Measurements from ENCODE around the gene RBM12. TPM values are rescaled to one million over a fixed set of nuclear protein-coding genes. Genes with fewer than 3 reads are reported as not detected.

RBM12 gene
- total and polyA plus RNA-seq, 2 donors (not counting 1 experiment from before 2014, with no cell fraction given), result 52.7 to 144 TPM

DNA sequence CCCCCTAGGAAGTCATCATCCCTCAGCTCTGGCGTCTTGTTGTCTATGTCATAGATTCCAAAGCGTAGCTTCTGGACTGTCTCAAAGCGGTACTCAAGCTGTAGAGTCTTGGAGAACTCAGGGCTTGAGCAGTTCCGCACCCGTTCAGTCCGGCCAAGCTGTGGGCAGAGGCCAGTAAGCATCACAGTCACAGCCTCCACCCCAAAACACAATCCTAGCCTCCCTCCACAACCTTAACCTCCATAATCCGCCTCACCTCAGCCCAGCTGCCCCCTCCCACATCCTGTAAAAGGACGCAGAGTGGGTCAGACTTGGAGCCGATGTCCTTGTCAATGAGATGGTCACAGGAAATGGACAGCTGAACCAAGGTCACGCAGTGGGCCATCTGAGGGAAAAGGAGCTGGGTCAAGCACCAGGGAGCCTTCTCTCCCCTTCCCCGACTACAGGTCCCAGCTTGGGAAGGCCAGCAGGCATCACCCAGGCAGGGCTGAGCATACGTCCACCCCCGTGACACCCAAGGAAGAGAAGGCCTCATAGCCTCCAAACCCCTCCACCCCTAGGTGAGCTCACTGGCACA is 32.1 kb downstream of the RBM12 start:
- peaks cover 60% of the 10 kb centered on the region for H4K20me1 ChIP-seq (ENCODE audit: control insufficient read depth, insufficient read depth, low read length, poor library complexity, severe bottlenecking)
- H3K27me3 Mint-ChIP-seq, result no peaks in the 10 kb centered on the region
- POLR2A ChIA-PET, result no interaction called here

DNA sequence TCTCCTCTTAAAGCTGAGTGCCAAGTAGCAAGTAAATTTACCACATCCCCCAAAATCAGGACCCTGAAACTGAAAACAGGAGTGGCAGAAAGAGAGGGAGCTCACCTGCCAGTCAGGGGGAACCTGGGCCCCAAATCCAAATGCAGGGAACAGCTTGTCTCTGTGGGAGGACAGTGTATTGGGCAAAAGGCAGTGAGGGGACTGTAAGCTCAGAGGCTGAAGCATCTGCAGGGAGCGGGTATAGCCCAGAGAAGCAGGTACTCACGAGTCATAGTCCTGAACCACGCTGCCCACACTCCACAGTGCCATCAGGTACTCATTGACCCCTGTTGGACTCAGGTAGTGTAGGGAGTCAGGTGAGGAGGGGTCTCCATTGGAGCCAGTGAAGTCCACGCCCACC is 34.1 kb downstream of the RBM12 start:
- H3K4me3 Mint-ChIP-seq, result no peak overlapping the region
- intact Hi-C loops (cut with micrococcal nuclease), result no loop called here

More for the DNA sequence above, 32.1 kb downstream of the RBM12 start:
- no peak overlapping the region for H2AFZ ChIP-seq (ENCODE audit: insufficient read depth, low read depth, low read length, poor library complexity, severe bottlenecking)
- no peaks in the 10 kb centered on the region for H3K9me3 ChIP-seq (ENCODE audit: control extremely low read depth in 1 of 3, control insufficient read depth in 2 of 3, insufficient read depth in 1 of 3, low read length in 2 of 3)
- Mint-ChIP-seq H3K4me3 (no peak overlapping the region), H3K27ac (no peak overlapping the region), H3K4me1 (peaks cover 21% of the 10 kb centered on the region), H3K9me3 (ENCODE audit: insufficient read depth) (no peaks in the 10 kb centered on the region)
- WGBS (ENCODE audit: insufficient coverage), result 95% methylated on average over 11 of the region's 13 CpGs
- no peak overlapping the region for H3K27ac ChIP-seq (ENCODE audit: low read length in 2 of 2)
- no peaks in the 10 kb centered on the region for H3K27me3 ChIP-seq (replicated peaks in 1 of 4; ENCODE audit: control extremely low read depth in 1 of 4, control insufficient read depth in 3 of 4, insufficient read depth in 4 of 4, low read length in 3 of 4)
- CTCF ChIA-PET, result interaction anchor here (3.7 kb wide), 1 partner anchor 13 kb away, joined by 19 read pairs; no protein-coding TSS in a partner anchor
- intact Hi-C loops (cut with micrococcal nuclease), result no loop called here
- H3K4me2 ChIP-seq (replicated peaks; ENCODE audit: low read depth, low read length, poor library complexity, severe bottlenecking), result no peak overlapping the region
- H3K9ac ChIP-seq (ENCODE audit: low read length), result no peak overlapping the region
- H3K79me2 ChIP-seq (ENCODE audit: control insufficient read depth, insufficient read depth, low read length), result peaks cover 65% of the 10 kb centered on the region
- H3K4me3 ChIP-seq (ENCODE audit: control extremely low read depth in 1 of 5, extremely low read depth in 1 of 5, insufficient read depth in 1 of 5, low read depth in 2 of 5, low read length in 4 of 5), result no peak overlapping the region
- TF ChIP-seq, protein P1, sequence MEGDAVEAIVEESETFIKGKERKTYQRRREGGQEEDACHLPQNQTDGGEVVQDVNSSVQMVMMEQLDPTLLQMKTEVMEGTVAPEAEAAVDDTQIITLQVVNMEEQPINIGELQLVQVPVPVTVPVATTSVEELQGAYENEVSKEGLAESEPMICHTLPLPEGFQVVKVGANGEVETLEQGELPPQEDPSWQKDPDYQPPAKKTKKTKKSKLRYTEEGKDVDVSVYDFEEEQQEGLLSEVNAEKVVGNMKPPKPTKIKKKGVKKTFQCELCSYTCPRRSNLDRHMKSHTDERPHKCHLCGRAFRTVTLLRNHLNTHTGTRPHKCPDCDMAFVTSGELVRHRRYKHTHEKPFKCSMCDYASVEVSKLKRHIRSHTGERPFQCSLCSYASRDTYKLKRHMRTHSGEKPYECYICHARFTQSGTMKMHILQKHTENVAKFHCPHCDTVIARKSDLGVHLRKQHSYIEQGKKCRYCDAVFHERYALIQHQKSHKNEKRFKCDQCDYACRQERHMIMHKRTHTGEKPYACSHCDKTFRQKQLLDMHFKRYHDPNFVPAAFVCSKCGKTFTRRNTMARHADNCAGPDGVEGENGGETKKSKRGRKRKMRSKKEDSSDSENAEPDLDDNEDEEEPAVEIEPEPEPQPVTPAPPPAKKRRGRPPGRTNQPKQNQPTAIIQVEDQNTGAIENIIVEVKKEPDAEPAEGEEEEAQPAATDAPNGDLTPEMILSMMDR (IDR thresholded peaks at IDR 0.05), result no peak
- no peak for TF ChIP-seq EZH2 (IDR thresholded peaks at IDR 0.05; ENCODE audit: borderline replicate concordance, insufficient read depth, low read depth, low read length, poor library complexity, severe bottlenecking)
- no peaks in the 10 kb centered on the region for H3K4me1 ChIP-seq (ENCODE audit: control insufficient read depth in 2 of 2, insufficient read depth in 2 of 2, low read length in 2 of 2)
- ATAC-seq (ENCODE audit: low read depth) (no peak), DNase-seq (no peak)
- peaks cover 4 to 46% of the 10 kb centered on the region in 2 experiments for H3K36me3 ChIP-seq (replicated peaks in 1 of 2; ENCODE audit: control extremely low read depth in 1 of 2, control insufficient read depth in 1 of 2, extremely low read depth in 1 of 2, insufficient read depth in 2 of 2, low read length in 1 of 2)

More for the DNA sequence above, 34.1 kb downstream of the RBM12 start:
- Histone ChIP-seq H3K36me3 (replicated peaks in 1 of 2; ENCODE audit: control extremely low read depth in 1 of 2, control insufficient read depth in 1 of 2, extremely low read depth in 1 of 2, insufficient read depth in 2 of 2, low read length in 1 of 2) (peaks cover 10 to 63% of the 10 kb centered on the region in 2 experiments), H3K27ac (ENCODE audit: low read length in 2 of 2) (no peak overlapping the region), H3K9me3 (ENCODE audit: control extremely low read depth in 1 of 3, control insufficient read depth in 2 of 3, insufficient read depth in 1 of 3, low read length in 2 of 3) (no peaks in the 10 kb centered on the region), H3K4me2 (replicated peaks; ENCODE audit: low read depth, low read length, poor library complexity, severe bottlenecking) (no peak overlapping the region), H3K9ac (ENCODE audit: low read length) (no peak overlapping the region), H3K79me2 (ENCODE audit: control insufficient read depth, insufficient read depth, low read length) (peaks cover 46% of the 10 kb centered on the region), H3K27me3 (replicated peaks in 1 of 4; ENCODE audit: control extremely low read depth in 1 of 4, control insufficient read depth in 3 of 4, insufficient read depth in 4 of 4, low read length in 3 of 4) (no peaks in the 10 kb centered on the region), H3K4me3 (ENCODE audit: control extremely low read depth in 1 of 5, extremely low read depth in 1 of 5, insufficient read depth in 1 of 5, low read depth in 2 of 5, low read length in 4 of 5) (no peak overlapping the region), H3K4me1 (ENCODE audit: control insufficient read depth in 2 of 2, insufficient read depth in 2 of 2, low read length in 2 of 2) (no peaks in the 10 kb centered on the region), H4K20me1 (ENCODE audit: control insufficient read depth, insufficient read depth, low read length, poor library complexity, severe bottlenecking) (peaks cover 40% of the 10 kb centered on the region), H2AFZ (ENCODE audit: insufficient read depth, low read depth, low read length, poor library complexity, severe bottlenecking) (no peak overlapping the region)
- H3K27ac Mint-ChIP-seq, result no peak overlapping the region
- no peak for DNase-seq
- H3K4me1 Mint-ChIP-seq, result peaks cover 7% of the 10 kb centered on the region
- CTCF ChIA-PET, result interaction anchor here (1.1 to 3.7 kb wide), 2 partner anchors 11 to 167 kb away, joined by 3 to 19 read pairs; no protein-coding TSS in a partner anchor
- no peak for TF ChIP-seq EZH2 (IDR thresholded peaks at IDR 0.05; ENCODE audit: borderline replicate concordance, insufficient read depth, low read depth, low read length, poor library complexity, severe bottlenecking)
- TF ChIP-seq, protein P1 (IDR thresholded peaks at IDR 0.05), result no peak
- H3K27me3 Mint-ChIP-seq, result no peaks in the 10 kb centered on the region
- no peaks in the 10 kb centered on the region for H3K9me3 Mint-ChIP-seq (ENCODE audit: insufficient read depth)
- WGBS (ENCODE audit: insufficient coverage), result 96% methylated on average over 3 of the region's 4 CpGs
- no peak for ATAC-seq (ENCODE audit: low read depth)
- POLR2A ChIA-PET, result interaction anchor here (1.0 kb wide), 1 partner anchor 62 kb away, joined by 3 read pairs; no protein-coding TSS in a partner anchor
